Endothelial cell of umbilical vein (primary cell): Measurements from ENCODE around the gene DUOXA1. TPM values are rescaled to one million over a fixed set of nuclear protein-coding genes. Genes with fewer than 3 reads are reported as not detected.
A peak's percentile ranks its signal among the peaks of the same experiment; 100 is the strongest.

Source experiments
- BruUV-seq: library from RNA; stranded (reverse); fragments of 400-500 nt; replicated peaks from 2 replicates; lab custom pipeline; 2021; lab: Mats Ljungman, UMichigan
- CTCF ChIA-PET: fragments of 300-600, 350-600 bp; sonication (Branson Sonifier 250); formaldehyde crosslinking; loops from one replicate; lab custom pipeline; 2021; ENCODE audit warnings: antibody characterized with exemption, inconsistent platforms; lab: Charles Lee
- POLR2A ChIA-PET: fragments of 300-600, 350-600 bp; sonication (Branson Sonifier 250); formaldehyde crosslinking; loops from one replicate; lab custom pipeline; 2021; ENCODE audit warnings: antibody characterized with exemption, inconsistent platforms; lab: Charles Lee
- DNase-seq: peaks from one replicate; pipeline ENCODE4 v3.0.0-alpha.2; 2011; ENCODE audit warnings: low read depth, low spot score
- FAIRE-seq: peaks from 2 replicates; lab custom pipeline; 2011; peaks lifted over from hg19 to GRCh38; lab: Jason Lieb, UNC
- H2AFZ ChIP-seq: 2 replicates; pipeline ENCODE4 v1.6.0; 2012; ENCODE audit warnings: low read depth, low read length, control low read depth, inconsistent platforms
- H3K27ac ChIP-seq: 2 replicates; pipeline ENCODE4 v1.5.1; 2011; ENCODE audit warnings: low read depth, mild to moderate bottlenecking, control low read depth, low read length, moderate library complexity; ENCODE audit not compliant: insufficient read depth
- H3K27me3 ChIP-seq, 2 experiments: 2 replicates each; pipeline versions ENCODE4 v1.6.0 to v1.6.1; 2011; ENCODE audit warnings: low read length in 2 of 2, mixed read lengths in 1 of 2; ENCODE audit not compliant: control insufficient read depth in 2 of 2, insufficient read depth in 2 of 2
- H3K36me3 ChIP-seq, 2 experiments: 2 replicates in 1 of 2; 3 replicates in 1 of 2; pipeline ENCODE4 v1.5.1; 2011; ENCODE audit warnings: low read length in 2 of 2, mild to moderate bottlenecking in 1 of 2, moderate library complexity in 1 of 2; ENCODE audit not compliant: control insufficient read depth in 2 of 2, insufficient read depth in 2 of 2; ENCODE audit errors: extremely low read depth in 1 of 2
- H3K4me1 ChIP-seq: 3 replicates; pipeline ENCODE4 v1.5.1; 2011; ENCODE audit warnings: mild to moderate bottlenecking, low read length; ENCODE audit not compliant: control insufficient read depth, insufficient read depth; ENCODE audit errors: extremely low read depth
- H3K4me2 ChIP-seq: 2 replicates; pipeline ENCODE4 v1.6.1; 2011; ENCODE audit warnings: low read length, control low read depth, mixed read lengths; ENCODE audit not compliant: insufficient read depth
- H3K4me3 ChIP-seq, 3 experiments: fragments of 200-600 bp in 1 of 3; sonication (generic), shearing (Covaris generic) in 1 of 3; replicated peaks in 1 of 3; 2 replicates each; pipeline ENCODE4 v1.5.1; 2011 to 2016; ENCODE audit warnings: control low read depth in 3 of 3, low read length in 3 of 3, mild to moderate bottlenecking in 2 of 3, inconsistent platforms in 1 of 3, low read depth in 1 of 3, moderate library complexity in 1 of 3; ENCODE audit not compliant: insufficient read depth in 1 of 3
- H3K79me2 ChIP-seq: 2 replicates; pipeline ENCODE4 v1.6.0; 2012; ENCODE audit warnings: low read length, inconsistent platforms; ENCODE audit not compliant: control insufficient read depth, insufficient read depth
- H3K9ac ChIP-seq: replicated peaks from 2 replicates; pipeline ENCODE3; 2011; ENCODE audit warnings: low read length, control low read depth; ENCODE audit not compliant: insufficient read depth; ENCODE audit errors: extremely low read depth
- H3K9me1 ChIP-seq: replicated peaks from 3 replicates; pipeline ENCODE4 v1.6.0; 2011; ENCODE audit warnings: mild to moderate bottlenecking, low read length; ENCODE audit not compliant: control insufficient read depth, insufficient read depth; ENCODE audit errors: extremely low read depth
- H3K9me3 ChIP-seq: replicated peaks from 2 replicates; pipeline ENCODE4 v1.5.1; 2012; ENCODE audit warnings: low read length, inconsistent platforms; ENCODE audit not compliant: control insufficient read depth, insufficient read depth
- H4K20me1 ChIP-seq: replicated peaks from 2 replicates; pipeline ENCODE3; 2011; ENCODE audit warnings: mild to moderate bottlenecking, low read length; ENCODE audit not compliant: control insufficient read depth, insufficient read depth; ENCODE audit errors: extremely low read depth
- EZH2 ChIP-seq: IDR thresholded peaks from 2 replicates; pipeline ENCODE4 v1.6.1; 2012; ENCODE audit warnings: borderline replicate concordance, low read depth, mild to moderate bottlenecking, moderate library complexity, low read length, inconsistent platforms; ENCODE audit not compliant: severe bottlenecking
- POLR2A ChIP-seq: IDR thresholded peaks from 2 replicates; pipeline ENCODE4 v1.6.1; 2012; ENCODE audit warnings: low read depth, mild to moderate bottlenecking, control low read depth, low read length
- POLR2AphosphoS5 ChIP-seq: IDR thresholded peaks from 2 replicates; pipeline ENCODE4 v1.6.1; 2012; ENCODE audit warnings: low read depth, mild to moderate bottlenecking, control low read depth, low read length, moderate library complexity; ENCODE audit not compliant: insufficient read depth
- dilution Hi-C: fragments of 300-500 bp; cut with MboI; formaldehyde crosslinking; loops from one replicate; pipeline ENCODE4 v1.15.0; 2019; ENCODE audit warnings: low sequenced_read_pairs; ENCODE audit not compliant: extremely low pct_ligation_motif_present
- intact Hi-C: fragments of 100-400 bp; cut with micrococcal nuclease; formaldehyde crosslinking; loops from one replicate; pipeline ENCODE4 v1.10.0; 2022
- polyA plus RNA-seq, 4 experiments: library from polyadenylated mRNA; depleted of rRNA in 3 of 4; stranded (reverse) in 3 of 4; unstranded in 1 of 4; fragments of >200 nt; gene quantifications; 2 replicates each; pipeline versions ENCODE4 v1.2.1 to v1.2.3, GENCODE V29; 2011 to 2012; ENCODE audit warnings: missing spikeins in 1 of 4
- total RNA-seq: library from RNA; stranded (reverse); gene quantifications from 2 replicates; pipeline ENCODE4 v1.2.3, GENCODE V29; 2021

DUOXA1 gene
- total and polyA plus RNA-seq, 2 donors (not counting 3 experiments of a cell fraction or from before 2014, with no cell fraction given), result 0.07 TPM; not detected in 1

DNA sequence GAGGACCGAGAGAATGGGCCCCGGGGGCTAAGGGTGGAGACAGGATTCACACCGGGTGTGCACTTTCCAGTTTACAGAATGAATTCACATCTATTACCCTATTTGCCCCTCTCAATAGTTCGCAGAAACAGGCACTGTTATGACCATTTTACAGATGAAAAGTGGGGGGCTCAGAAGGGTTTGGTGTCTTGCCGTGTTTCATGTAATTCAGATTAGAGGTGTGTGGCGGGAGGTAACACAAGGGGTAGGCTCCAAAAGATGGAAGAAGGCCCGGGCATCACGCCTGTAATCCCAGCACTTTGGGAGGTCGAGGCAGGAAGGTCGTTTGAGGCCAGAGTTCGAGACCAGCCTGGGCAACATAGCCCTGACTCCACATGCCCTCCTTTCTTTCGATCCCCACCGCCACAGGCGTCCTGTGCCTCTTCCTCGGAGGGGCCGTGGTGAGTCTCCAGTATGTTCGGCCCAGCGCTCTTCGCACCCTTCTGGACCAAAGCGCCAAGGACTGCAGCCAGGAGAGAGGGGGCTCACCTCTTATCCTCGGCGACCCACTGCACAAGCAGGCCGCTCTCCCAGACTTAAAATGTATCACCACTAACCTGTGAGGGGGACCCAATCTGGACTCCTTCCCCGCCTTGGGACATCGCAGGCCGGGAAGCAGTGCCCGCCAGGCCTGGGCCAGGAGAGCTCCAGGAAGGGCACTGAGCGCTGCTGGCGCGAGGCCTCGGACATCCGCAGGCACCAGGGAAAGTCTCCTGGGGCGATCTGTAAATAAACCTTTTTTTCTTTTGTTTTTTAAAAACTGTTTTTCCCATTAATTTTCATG lies 12.2 kb downstream of the DUOXA1 start:
- H3K9ac ChIP-seq, result no peak overlapping the region
- no peak overlapping the region for H3K27ac ChIP-seq
- TF ChIP-seq EZH2 (peak; percentile 7), POLR2A (no peak)
- intact Hi-C loops, result loop anchor here (2.0 to 5.0 kb wide), 4 partner anchors 80 to 265 kb away; no protein-coding TSS in a partner anchor
- dilution Hi-C loops, result no loop called here
- peak overlapping the region; percentile 27 for H3K4me2 ChIP-seq
- H3K79me2 ChIP-seq, result no peaks in the 10 kb centered on the region
- H3K4me3 ChIP-seq, result peak overlapping the region in 1 of 3 experiments; percentile 22
- CTCF ChIA-PET, result interaction anchor here (0.7 to 2.4 kb wide), 40 partner anchors 8 to 542 kb away, joined by 3 to 45 read pairs (median 6); partner anchors contain the start of genes DUOX1, DUOXA1, GATM and SHF
- no peak overlapping the region for H2AFZ ChIP-seq
- no peaks in the 10 kb centered on the region for H3K9me3 ChIP-seq
- no TSS peak for BruUV-seq
- H3K4me1 ChIP-seq, result peaks cover 10% of the 10 kb centered on the region
- H3K27me3 ChIP-seq, result peaks cover 52 to 53% of the 10 kb centered on the region in 2 experiments
- no peak for DNase-seq
- no peaks in the 10 kb centered on the region for H4K20me1 ChIP-seq
- no peaks in the 10 kb centered on the region for H3K36me3 ChIP-seq
- no peak for FAIRE-seq
- H3K9me1 ChIP-seq, result no peaks in the 10 kb centered on the region
- POLR2A ChIA-PET, result no interaction called here

DNA sequence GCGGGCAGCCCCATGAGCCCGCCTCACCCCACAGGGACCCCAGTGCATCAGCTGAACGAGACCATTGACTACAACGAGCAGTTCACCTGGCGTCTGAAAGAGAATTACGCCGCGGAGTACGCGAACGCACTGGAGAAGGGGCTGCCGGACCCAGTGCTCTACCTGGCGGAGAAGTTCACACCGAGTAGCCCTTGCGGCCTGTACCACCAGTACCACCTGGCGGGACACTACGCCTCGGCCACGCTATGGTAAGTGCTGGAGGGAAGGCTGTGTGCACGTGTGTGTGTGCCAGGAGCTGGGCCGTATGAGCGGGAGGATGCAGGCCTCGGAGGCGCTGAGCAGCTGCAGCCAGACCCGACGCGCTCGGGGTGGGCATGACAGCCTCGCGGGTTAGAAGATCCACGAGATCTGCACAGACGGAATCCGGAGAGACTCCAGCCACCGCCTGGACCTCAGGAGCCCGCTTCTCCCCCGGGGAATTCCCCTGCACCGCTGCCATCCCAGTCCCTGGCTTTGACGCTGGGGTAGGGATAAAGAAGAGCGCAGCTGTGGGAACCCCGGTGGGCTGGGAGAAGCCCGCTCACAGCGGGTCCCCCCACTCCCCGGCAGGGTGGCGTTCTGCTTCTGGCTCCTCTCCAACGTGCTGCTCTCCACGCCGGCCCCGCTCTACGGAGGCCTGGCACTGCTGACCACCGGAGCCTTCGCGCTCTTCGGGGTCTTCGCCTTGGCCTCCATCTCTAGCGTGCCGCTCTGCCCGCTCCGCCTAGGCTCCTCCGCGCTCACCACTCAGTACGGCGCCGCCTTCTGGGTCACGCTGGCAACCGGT lies 13.0 kb downstream of the DUOXA1 start:
- ChIA-PET POLR2A (no interaction called here), CTCF (interaction anchor here (1.2 to 3.0 kb wide), 4 partner anchors 9 to 148 kb away, joined by 4 to 45 read pairs (median 9); no protein-coding TSS in a partner anchor)
- no peaks in the 10 kb centered on the region for H3K9me1 ChIP-seq
- no peak for FAIRE-seq
- H4K20me1 ChIP-seq, result no peaks in the 10 kb centered on the region
- no peak overlapping the region for H3K4me2 ChIP-seq
- BruUV-seq, result no TSS peak
- peaks cover 61% of the 10 kb centered on the region in 2 experiments for H3K27me3 ChIP-seq
- H3K27ac ChIP-seq, result no peak overlapping the region
- H3K9me3 ChIP-seq, result no peaks in the 10 kb centered on the region
- no peak overlapping the region for H3K9ac ChIP-seq
- TF ChIP-seq EZH2 (peak; percentile 91), POLR2AphosphoS5 (no peak), POLR2A (no peak)
- H3K36me3 ChIP-seq, result no peaks in the 10 kb centered on the region
- no peaks in the 10 kb centered on the region for H3K79me2 ChIP-seq
- H3K4me3 ChIP-seq, result no peak overlapping the region
- intact Hi-C loops, result loop anchor here (5.0 kb wide), 3 partner anchors 79 to 264 kb away; no protein-coding TSS in a partner anchor
- peaks cover 4% of the 10 kb centered on the region for H3K4me1 ChIP-seq
- H2AFZ ChIP-seq, result no peak overlapping the region
- dilution Hi-C loops, result no loop called here
- no peak for DNase-seq
